H1 (cell line): ENCODE results near the gene C19orf44. TPM values are rescaled to one million over a fixed set of nuclear protein-coding genes. Genes with fewer than 3 reads are reported as not detected.

Experiments used
- ASH2L ChIP-seq: fragments of 200-600, 300-600 bp; sonication (generic); IDR thresholded peaks from one replicate; pipeline ENCODE4 v1.7.1; 2017; ENCODE audit warnings: low read length
- CHD7 ChIP-seq: fragments of 300-600 bp; sonication (generic); IDR thresholded peaks from 2 replicates; pipeline ENCODE4 v1.7.1; 2012; ENCODE audit warnings: low read length, moderate library complexity, mild to moderate bottlenecking, inconsistent platforms; ENCODE audit not compliant: insufficient replicate concordance
- GTF2F1 ChIP-seq: IDR thresholded peaks from 2 replicates; pipeline ENCODE4 v1.6.1; 2012; ENCODE audit warnings: low read depth, low read length, improper control_type of control experiment, borderline replicate concordance
- HDAC6 ChIP-seq: IDR thresholded peaks from one replicate; pipeline ENCODE4 v1.7.1; 2012; ENCODE audit warnings: low read depth, mild to moderate bottlenecking, inconsistent platforms, low read length, moderate library complexity
- RBBP5 ChIP-seq: IDR thresholded peaks from 2 replicates; pipeline ENCODE4 v1.7.1; 2012; ENCODE audit warnings: low read depth, mild to moderate bottlenecking, inconsistent platforms, low read length, moderate library complexity, borderline replicate concordance
- SP2 ChIP-seq: IDR thresholded peaks from 2 replicates; pipeline ENCODE4 v1.6.1; 2012; ENCODE audit warnings: mild to moderate bottlenecking, low read length, inconsistent platforms
- TAF1 ChIP-seq: IDR thresholded peaks from 2 replicates; pipeline ENCODE4 v1.6.1; 2011; ENCODE audit warnings: mild to moderate bottlenecking, low read depth, low read length
- polyA plus RNA-seq, 7 experiments: library from polyadenylated mRNA; depleted of rRNA in 3 of 7; stranded (reverse) in 5 of 7; unstranded in 2 of 7; fragments of >200 nt in 5 of 7; fragments of 200-250 nt in 2 of 7; gene quantifications; 1 replicate in 5 of 7; 2 replicates in 1 of 7; 4 replicates in 1 of 7; pipeline versions ENCODE4 v1.2.1 to v1.2.3, GENCODE V29; 2011 to 2013; ENCODE audit warnings: missing spikeins in 2 of 7, mixed read lengths in 2 of 7
- total RNA-seq: library from RNA; stranded (reverse); fragmentation: NEBNext Ultra II Directional; extraction: Animal tissue kit (Norgen Biotek cat#: 25700); gene quantifications from 2 replicates; pipeline ENCODE4 v1.2.1, GENCODE V29; 2021

C19orf44 gene
- total and polyA plus RNA-seq, 2 of the 8 experiments (the other 6 are each of a cell fraction or from before 2014, with no cell fraction given), result 2.1 to 4.5 TPM

GRCh38 chr19:16530540-16531379 is 34.6 kb downstream of the C19orf44 start (continued):
- no peak for TF ChIP-seq CHD7
- no peak for TF ChIP-seq TAF1
- no peak for TF ChIP-seq GTF2F1
- no peak for TF ChIP-seq SP2
- TF ChIP-seq RBBP5, result no peak
- TF ChIP-seq HDAC6, result no peak
- TF ChIP-seq ASH2L, result no peak
